NCI-H2196 treated with DMSO at 0.1 percent for 48 hours (cell line): ENCODE results near the gene ZNF628.
A peak's percentile ranks its signal among the peaks of the same experiment; 100 is the strongest.
"Not testable (repeated sequence)": the region's sequence is repeated elsewhere in the genome, so short reads cannot be mapped to it uniquely, and the experiment has no call there.

Experiments used
- DNase-seq: peaks from one replicate; lab custom pipeline; 2025; ENCODE audit not compliant: unreplicated experiment; lab: John Stamatoyannopoulos, UW

The ZNF628 gene

DNA sequence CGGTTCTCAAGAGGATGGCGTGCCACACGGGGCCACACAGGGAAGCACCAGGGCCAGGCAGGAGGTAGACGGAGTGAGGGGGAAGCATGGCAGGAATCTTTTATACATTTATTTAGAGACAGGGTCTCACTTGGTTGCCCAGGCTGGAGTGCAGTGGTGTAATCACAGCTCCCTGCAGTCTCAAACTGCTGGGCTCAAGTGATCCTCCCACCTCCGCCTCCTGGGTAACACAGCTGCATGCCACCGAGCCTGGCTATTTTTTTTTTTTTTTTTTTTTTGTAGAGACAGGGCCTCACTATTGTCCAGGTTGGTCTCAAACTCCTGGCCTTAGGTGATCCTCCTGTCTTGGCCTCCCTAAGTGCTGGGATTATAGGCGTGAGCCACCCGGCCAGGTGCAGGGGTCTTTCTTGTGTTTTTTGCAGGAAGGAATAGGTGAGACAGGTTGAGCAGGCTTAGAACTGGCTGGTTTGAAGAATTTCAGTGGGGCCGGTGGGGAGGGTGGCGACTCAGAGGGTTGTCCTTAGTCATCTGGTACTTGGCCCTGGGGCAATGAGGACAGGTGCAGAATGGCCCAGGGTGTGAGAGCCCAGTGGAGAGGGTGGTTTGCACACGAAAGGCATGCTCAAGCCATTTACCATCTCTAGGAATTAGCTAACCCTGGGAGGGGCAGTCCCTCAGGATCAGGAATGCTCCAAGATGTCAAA, 19.4 kb downstream of the ZNF628 start:
- DNase-seq, result no peak

- not testable (repeated sequence) for DNase-seq
These were observed 20.4 kb downstream of the ZNF628 start for GRCh38 chr19:55496820-55497219.

- no peak for DNase-seq
These were observed 21.3 kb downstream of the ZNF628 start for GRCh38 chr19:55497763-55498162.

- no peak for DNase-seq
These were observed 21.9 kb downstream of the ZNF628 start for GRCh38 chr19:55498246-55498840.

GRCh38 chr19:55500368-55500952, 24.0 kb downstream of the ZNF628 start:
- no peak for DNase-seq

DNA sequence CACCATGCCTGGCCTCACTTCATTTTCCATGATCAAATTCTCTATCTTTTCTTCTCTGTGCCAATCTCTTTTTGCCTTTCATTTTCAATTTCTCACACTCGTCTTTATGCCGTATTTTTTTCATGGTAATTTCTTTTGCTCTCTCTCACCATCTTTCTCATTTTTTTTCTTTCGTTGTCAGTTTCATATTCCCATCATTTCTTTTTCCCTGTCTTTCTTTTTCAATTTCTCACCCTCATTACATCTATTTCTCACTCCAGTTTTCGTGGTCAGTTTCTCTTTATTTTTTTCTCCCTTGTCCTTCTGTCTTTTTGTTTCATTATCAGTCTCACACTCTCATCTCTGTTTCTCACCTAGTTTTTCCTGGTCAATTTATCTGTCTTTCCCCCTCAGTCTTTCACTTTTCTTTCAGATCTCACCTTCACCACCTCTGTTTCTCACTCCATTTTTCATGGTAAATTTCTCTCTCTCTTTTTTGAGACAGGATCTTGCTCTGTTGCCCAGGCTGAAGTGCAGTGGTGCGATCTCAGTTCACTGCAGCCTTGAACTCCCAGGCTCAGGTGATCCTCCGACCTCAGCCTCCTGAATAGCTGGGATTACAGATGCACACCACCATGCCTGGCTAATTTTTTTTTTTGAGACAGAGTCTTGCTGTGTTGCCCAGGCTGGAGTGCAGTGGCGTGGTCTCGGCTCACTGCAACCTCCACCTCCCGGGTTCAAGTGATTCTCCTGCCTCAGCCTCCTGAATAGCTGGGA, 26.0 kb downstream of the ZNF628 start:
- DNase-seq, result no peak

- no peak for DNase-seq
These were observed 26.7 kb downstream of the ZNF628 start for GRCh38 chr19:55503157-55503501.

- peak; percentile 87 for DNase-seq
These were observed 27.3 kb downstream of the ZNF628 start for GRCh38 chr19:55503502-55504251.

- no peak for DNase-seq
These were observed 27.8 kb downstream of the ZNF628 start for GRCh38 chr19:55504252-55504603.

DNA sequence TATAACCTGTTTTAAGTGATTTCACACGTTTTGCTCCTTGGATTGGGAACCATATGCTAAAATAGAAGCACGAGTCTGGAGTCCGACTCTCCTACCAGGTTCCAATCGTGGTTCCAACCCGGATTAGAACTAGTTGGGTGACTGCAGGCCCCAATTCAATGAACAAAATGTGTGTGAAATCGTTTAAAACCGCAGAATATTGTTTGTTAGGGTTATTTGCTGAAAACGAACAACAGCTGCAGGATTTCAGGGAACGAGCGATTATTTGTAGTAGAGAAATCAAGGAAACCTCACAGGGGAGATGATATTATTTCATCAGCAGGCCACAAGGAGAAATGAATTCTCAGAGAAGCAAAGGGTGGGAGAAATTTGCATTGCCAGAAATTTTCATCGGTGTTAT, 28.6 kb downstream of the ZNF628 start:
- DNase-seq, result no peak

DNA sequence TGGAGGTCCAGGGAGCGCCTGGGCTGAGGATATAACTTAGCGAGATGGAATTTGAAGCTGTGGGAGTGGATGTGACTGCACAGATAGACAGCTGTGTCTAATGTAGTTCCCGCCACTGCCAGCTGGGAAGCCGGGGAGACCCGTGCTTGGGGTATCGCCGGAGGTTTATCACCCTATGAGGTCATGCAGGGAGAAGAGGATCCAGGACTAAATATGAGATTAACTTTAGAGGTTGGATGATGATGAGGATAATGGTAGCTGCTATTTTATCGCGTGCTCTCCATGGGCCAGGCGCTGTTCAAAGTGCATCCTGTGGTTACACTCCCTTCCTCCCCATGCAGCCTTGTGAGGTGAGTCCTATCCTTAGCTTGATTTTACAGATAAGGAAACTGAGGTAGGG, 31.7 kb downstream of the ZNF628 start:
- DNase-seq, result no peak

- peak; percentile 89 for DNase-seq
These were observed 40.6 kb downstream of the ZNF628 start for GRCh38 chr19:55516878-55517620.

DNA sequence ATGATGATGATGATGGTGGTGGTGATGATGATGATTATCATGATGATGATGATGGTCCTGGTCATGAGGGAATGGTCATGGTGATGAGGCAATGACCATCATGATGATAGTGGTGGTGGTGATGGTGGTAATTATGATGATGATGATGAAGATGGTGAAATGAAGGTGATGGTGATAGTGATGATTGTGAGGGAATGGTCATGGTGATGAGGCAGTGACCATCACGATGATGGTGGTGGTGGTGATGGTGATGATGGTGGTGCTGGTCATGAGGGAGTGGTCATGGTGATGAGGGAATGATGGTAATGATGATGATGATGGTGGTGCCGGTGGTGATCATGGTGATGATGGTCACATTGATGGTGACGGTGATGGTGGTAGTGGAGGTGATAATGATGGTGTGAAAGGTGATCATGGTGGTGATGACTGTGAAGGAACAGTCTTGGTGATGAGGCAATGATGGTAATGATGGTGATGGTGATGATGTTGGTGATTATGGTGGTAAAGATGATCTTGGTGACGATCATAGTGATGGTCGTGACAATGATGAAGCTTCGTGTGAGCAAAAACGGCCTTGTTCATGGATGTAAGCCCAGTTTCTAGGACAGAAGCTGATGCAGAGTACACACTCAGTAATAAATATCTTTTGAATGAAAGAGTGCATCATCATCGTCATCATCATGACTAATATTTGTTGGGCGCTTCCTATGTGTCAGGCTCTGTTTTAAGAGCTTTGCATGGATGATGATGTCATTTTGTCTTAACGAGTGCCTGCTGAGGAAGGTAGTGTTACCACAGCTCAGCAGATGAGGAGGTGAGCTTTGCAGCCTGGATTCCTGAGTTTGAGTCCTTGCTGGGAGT, 43.3 kb downstream of the ZNF628 start:
- peak; percentile 47 for DNase-seq

GRCh38 chr19:55520691-55521292, 44.4 kb downstream of the ZNF628 start:
- DNase-seq, result no peak

DNA sequence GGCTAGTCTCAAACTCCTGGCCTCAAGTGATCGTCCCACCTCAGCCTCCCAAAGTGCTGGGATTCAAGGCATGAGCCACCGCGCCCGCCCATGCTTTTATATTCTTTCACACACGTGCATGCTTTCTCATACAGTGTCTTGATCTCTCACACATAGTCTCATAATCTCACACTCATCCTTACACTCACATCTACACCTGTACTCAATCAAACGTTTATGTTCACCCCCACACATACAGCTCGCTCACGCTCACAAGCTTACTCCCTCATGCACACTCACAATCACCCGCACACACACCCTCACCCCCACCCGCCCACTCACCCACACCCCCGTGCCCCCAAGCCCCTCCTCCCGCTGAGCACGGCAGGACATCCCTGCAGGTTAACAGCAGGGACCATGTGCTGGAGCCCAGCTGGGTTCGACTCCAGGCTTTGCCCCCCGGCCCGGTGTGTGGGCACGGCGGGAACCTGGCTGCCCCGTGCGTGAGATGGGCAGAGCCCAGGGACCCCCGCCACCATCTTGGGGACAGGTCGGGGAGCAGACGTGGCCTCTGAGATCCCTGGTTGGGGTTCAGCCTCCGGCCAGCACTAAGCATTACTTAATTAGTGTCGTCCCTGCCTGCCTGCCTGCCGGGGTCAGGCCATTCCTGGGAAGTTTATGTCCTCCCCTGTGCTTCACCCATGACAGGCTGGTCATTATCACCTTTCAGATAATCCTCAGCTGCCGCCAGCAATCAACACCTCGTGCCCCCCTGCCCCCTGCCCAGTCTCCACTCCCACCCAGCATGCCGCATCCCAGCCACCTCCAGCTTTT, 49.1 kb downstream of the ZNF628 start:
- DNase-seq, result no peak

- DNase-seq, result peak; percentile 91
These were observed 50.1 kb downstream of the ZNF628 start for GRCh38 chr19:55526216-55527196.
